A673 (cell line): ENCODE results near the gene MLKL.

ENCODE experiments used
- EZH2 ChIP-seq: fragments of 200-600 bp; sonication (generic); IDR thresholded peaks from 2 replicates; pipeline ENCODE4 v1.6.1; 2017; ENCODE audit warnings: borderline replicate concordance, low read depth, mild to moderate bottlenecking, mixed read lengths, antibody characterized with exemption, low read length; ENCODE audit not compliant: poor library complexity, severe bottlenecking
- TF ChIP-seq, protein P1 (sequence below): fragments of 300-800, 200-600 bp; sonication (generic); conservative IDR thresholded peaks from 2 replicates; pipeline ENCODE4 v1.5.1; 2017; ENCODE audit warnings: low read depth, mild to moderate bottlenecking, antibody characterized with exemption, low read length, moderate library complexity, mixed read lengths

DNA sequence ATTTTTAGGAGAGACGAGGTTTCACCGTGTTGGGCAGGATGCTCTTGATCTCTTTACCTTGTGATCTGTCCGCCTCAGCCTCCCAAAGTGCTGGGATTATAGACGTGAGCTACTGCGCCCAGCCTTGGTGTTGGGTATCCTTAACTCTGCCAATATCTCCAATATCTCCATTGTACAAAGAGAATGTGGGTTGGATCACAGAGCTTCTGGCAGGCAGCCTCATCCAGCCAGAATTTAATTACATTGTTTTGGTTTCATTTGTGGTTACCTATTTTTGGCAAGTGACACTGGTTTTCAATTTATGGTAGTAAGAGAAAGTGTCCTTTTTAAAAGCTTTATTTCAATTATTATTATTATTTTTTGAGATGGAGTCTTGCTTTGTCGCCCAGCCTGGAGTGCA, 20.0 kb downstream of the MLKL start:
- TF ChIP-seq, protein P1, sequence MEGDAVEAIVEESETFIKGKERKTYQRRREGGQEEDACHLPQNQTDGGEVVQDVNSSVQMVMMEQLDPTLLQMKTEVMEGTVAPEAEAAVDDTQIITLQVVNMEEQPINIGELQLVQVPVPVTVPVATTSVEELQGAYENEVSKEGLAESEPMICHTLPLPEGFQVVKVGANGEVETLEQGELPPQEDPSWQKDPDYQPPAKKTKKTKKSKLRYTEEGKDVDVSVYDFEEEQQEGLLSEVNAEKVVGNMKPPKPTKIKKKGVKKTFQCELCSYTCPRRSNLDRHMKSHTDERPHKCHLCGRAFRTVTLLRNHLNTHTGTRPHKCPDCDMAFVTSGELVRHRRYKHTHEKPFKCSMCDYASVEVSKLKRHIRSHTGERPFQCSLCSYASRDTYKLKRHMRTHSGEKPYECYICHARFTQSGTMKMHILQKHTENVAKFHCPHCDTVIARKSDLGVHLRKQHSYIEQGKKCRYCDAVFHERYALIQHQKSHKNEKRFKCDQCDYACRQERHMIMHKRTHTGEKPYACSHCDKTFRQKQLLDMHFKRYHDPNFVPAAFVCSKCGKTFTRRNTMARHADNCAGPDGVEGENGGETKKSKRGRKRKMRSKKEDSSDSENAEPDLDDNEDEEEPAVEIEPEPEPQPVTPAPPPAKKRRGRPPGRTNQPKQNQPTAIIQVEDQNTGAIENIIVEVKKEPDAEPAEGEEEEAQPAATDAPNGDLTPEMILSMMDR, result no peak
- TF ChIP-seq EZH2, result no peak
